NCI-H146 (cell line): ENCODE data around the gene SRR.
"Not testable (repeated sequence)": the region's sequence is repeated elsewhere in the genome, so short reads cannot be mapped to it uniquely, and the experiment has no call there.

Source experiments
- DNase-seq: peaks from one replicate; lab custom pipeline; 2025; lab: John Stamatoyannopoulos, UW

Gene SRR, protein sequence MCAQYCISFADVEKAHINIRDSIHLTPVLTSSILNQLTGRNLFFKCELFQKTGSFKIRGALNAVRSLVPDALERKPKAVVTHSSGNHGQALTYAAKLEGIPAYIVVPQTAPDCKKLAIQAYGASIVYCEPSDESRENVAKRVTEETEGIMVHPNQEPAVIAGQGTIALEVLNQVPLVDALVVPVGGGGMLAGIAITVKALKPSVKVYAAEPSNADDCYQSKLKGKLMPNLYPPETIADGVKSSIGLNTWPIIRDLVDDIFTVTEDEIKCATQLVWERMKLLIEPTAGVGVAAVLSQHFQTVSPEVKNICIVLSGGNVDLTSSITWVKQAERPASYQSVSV

DNA sequence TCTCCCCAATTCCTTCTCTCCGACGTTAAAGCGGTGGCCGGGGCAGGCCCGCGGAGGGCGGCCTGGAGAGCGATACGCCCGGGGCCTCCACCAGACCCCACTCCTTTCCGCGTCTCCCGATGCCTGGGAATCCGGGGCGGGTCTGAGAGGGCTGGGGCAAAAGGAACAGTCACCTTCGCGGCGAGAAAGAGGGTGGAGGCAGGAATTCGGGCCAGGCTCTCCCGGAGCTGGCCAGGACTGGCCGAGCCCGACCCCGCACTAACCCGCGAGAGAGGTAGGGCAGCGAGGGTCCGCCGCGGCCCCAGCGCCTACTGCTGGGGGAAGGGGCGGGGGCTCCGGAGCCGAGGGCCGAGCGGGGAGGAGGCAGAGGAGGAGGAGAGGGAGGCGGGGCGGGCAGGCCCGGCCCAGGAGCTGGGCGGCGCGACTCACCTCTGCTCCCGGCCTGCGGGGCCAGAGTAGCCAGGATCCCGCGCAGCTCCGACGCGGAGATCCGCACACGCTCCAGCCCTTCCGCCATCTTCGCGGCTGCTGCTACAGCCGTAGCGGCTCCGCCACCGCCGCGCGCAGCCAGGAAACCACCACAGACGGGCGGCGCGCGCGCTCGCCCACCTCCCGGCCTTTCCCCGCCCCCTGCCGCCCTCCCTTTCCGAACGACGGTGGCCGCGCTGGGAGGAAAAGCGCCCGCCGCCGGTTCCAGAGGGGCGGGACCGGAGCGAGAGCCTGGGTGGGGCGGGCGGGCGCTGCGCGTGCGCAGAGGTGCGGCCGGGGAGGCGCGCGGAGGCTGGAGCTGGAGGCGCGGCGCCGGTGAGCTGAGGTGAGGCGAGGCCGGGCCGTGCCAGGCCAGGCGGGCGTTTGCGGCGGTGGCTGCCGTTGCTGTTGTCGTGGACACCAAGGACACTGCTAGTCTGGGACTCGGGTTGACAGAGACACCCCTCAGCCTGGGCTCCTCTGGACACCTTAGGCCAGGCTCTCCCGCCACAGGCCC is at the start of gene SRR, which contains the start of gene SMG6:
SRR (plus strand) TSS at position 747 of the 985 bp plus-strand sequence. CDS start 11,611 bp downstream, outside the sequence.
SMG6 (minus strand) TSS at position 582 of the 985 bp plus-strand sequence; CDS start at position 517, 65 bp downstream.
- peak; percentile 88 for DNase-seq

DNA sequence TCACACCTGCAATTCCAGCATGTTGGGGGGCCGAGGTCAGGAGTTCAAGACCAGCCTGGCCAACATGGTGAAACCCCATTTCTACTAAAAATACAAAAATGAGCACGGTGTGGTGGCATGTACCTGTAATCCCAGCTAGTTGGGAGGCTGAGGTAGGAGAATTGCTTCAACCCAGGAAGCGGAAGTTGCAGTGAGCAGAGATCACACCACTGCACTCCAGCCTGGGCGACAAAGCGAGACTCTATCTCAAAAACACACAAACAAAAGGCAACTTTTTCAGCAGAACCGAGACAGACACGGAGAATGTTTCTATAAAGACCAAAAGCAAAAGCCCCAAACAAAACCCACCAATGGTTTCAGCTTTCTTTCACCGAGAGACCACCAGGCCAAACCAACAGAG is 44.9 kb upstream of the SRR start:
- DNase-seq = not testable (repeated sequence)

DNA sequence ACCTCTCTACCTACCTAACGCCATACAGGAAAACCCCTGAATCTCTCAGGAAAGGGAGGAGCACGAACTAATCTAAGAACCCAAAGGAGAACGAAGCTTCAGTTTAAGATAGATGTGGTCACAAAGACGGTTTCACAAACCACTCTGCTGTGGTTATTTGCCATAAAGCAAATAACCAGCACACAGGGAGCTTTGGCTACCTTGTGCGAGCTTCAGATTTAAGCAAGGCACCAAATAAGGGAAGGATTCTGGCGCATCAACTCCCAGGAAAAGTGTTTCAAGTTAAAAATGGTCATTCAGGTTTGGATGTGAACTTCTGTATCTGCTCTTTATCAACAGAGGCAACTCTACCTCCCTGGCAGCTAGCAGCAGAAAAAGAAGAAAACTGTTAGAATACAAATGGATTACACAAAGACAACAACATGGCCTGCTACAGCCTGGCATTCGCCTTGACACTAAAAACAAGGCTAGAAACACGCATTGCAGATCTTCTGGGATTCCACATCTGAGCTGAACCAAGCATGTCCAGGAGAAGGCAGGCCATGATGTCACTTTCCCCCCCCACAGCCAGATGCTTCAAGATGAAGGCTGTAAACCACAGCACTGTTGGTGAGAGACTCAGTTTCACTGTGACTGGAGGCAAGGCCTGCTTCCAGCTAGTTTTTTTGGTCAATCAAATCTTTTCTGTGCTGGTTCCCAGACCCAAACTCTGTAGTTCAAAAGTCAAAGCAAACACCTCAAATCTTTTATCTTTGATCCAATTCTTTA is 43.8 kb upstream of the SRR start:
- no peak for DNase-seq

DNA sequence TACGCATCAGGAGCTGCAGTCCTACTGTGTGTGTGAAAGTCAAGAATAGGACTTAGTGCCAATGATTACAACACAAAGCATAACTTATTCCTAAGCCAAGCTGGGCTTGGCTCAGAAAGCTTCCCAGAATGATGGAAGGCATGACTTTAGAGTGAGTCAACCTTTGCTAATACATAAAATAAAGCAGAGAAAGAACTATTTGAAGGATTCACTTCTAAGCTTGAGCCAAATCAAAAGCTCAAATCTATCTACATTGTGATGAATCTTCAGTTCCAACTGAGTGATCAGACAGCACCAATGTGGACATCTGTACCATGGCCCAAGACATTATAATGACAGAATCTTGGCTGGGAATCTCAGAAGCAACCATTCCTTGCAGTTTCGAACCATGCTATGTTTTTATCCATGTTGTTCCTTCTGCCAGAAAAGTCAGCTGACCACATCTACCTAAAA is 41.6 kb upstream of the SRR start:
- no peak for DNase-seq

DNA sequence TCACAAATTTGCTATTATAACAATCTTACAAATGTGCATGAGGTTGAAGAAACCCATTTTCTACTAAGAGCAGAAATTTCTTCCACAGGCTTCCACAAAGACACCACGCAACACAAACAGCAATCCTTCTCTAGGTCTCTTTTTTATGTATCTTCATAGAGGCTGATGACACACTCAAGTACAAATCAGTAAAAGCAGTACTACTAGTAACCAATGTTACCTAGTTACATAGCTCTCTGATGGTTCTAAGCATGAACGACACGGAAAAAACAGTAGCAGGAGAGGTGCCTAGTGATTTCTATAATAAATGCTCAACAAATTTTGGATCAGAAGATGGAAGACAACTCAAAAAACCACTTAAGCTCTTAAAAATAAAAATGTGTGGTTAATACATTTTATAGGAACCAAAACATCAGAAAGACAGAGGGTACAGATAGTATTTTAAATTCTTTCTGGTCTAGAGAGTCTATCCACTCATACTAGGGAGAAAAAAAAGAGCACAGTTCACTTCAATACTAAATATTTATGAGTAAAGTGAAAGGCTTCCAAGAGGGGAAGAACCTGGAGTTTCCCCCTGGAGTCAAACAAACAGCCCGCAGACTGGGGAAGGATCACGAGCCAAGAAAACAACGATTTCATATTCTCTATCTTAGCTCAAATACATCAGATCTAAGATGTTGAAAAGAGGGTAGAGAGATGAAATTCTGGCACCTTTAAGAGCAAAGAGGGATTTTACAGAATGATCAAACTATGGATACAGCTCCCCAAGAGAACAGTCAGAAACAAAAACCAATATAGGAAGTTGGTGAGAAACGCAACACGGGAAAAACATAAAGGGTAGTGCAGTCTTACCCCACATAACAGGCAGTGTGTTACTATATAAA is 40.3 kb upstream of the SRR start:
- DNase-seq = no peak

DNA sequence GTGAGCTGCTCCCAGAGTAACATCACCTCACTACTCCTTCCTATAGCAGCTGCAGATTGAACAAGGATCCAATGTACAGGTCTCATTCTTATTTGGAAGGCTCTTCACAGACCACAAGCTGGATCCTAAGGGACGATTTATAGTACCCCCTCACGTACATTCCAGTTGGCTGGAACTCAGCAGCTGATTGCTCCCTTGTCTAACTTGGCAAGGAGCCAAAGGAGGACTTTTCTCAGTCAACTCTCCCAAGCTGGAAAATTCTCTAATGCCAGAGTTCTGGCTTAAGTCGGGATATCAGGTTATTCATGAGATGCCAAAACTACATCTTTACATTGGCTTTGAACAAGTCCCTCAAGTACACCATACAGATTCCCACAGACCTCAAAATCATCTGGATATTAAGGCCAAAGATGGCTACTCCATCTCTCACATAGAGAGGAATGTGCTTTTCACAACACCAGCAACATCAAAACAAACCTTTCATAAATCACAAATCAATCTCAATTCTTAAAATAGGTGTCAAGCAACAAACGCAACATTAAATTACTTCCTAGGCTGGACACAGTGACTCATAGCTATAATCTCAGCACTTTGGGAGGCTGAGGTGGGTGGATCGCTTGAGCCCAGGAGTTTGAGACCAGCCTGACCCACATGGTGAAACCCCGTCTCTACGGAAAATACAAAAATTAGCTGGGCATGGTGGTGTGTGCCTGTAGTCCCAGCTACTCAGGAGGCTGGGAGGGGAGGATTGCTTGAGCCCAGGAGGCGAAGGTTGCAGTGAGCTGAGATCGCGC is 39.5 kb upstream of the SRR start:
- DNase-seq = no peak

DNA sequence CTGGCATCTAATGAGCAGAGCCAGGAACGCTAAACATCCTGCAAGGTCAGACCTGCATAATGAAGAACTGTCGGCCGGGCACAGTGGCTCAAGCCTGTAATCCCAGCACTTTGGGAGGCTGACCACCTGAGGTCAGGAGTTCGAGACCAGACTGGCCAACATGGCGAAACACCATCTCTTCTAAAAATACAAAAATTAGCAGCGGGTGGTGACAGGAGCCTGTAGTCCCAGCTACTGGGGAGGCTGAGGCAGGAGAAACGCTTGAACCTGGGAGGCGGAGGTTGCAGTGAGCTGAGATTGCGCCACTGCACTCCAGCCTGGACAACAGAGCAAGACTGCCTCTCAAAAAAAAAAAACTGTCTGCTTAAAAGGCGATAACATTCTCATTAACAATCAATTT is 38.6 kb upstream of the SRR start:
- not testable (repeated sequence) for DNase-seq

DNA sequence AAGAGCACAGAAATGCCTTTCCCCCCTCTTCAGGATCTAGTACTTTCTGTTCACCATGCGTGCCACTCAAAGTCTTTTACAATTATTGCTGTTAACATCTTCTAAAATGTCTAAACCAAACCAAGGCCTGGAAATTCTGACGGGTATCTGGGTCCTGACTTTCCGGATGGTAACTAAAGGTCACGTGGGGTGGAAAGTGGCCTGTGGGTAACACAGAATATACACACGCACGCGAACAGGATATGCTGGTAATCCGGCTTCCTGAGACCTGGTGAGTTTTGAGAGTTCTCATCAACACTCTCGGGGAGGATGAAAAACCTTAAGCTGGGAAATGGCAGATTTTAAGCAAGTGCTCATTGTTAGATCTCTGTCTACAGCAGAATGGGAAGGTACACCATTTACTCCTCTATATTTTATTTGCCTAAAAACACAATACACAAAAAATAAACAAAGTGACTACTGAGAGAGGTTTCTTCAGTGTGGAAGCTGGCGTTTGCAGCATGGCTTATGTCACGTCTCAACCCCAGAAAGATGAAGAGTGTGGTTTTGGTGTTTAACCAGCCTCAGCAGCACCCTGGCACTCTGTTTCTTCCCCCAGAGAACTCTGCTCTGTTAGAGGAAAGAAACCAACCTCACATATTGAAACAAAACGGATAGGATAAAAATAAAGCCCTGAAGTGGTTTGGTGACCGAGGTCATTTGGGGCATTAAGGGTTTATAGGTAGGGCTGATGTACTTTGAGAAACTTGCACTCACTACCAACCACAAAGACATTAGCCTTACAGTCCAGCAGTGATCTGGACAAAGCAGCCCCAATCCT is 37.5 kb upstream of the SRR start:
- DNase-seq = no peak

DNA sequence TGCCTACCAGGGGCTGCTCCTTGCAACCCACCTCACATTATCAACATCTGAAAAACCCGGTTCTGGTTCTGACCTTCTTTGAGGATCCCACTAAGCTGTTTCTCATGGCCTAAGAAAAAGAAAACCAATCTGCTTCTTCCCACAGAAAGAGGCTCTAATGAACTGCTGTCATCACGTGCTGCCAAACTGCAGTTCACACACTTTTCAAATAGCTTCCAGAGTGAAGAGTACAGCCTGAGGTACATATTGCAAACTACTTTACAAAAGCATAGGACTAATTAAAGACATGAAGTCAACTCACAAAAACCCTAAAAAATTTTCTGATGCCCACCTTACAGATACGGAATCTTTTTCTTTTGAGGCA is 36.9 kb upstream of the SRR start:
- no peak for DNase-seq

DNA sequence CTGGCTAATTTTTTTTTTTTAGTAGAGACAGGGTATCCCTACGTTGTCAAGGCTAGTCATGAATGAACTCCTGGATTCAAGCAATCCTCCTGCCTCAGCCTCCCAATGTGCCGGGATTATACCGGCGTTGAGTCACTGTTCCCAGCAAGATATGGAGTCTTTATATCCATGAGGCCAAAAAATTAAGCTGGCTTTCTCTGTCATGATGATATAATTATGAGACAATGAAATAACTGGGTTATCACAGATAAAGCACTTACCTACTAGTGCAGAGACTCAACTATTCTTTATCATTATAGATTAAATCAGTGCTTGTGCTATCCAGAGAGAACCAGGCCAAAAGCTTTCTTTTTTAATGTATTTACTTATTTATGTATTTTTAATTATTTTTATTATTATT is 36.4 kb upstream of the SRR start:
- DNase-seq = no peak

DNA sequence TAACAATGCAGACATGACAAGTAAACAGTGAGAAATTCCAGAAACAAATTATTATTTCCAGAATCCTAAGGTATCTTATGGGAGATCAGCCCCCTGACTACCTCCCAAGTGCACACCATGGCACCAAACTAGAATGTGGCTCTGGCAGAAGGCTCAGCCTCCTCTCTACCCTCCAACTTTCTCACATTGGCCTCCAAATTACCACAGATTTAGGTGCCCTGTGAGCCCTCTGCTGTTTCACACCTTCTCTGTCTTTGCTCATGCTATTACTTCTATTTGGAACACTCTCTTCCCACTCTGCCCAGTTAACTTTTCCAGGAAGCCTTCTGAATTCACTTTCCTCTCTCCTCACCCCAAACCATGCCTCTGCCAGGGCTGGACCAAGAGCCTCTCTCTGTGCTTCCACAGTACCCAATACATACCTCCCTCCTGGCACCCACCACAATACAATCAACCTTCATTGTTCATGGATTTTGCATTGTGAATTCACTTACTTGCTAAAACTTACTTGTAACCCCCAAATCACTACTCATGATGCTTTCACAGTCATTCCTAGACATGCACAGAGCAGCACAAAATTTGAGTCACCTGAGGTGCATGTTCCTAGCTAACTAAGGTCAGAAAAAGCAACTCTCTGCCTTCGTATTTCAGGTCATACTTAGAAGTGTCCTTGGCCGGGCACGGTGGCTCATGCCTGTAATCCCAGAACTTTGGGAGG is 31.6 kb upstream of the SRR start:
- no peak for DNase-seq

DNA sequence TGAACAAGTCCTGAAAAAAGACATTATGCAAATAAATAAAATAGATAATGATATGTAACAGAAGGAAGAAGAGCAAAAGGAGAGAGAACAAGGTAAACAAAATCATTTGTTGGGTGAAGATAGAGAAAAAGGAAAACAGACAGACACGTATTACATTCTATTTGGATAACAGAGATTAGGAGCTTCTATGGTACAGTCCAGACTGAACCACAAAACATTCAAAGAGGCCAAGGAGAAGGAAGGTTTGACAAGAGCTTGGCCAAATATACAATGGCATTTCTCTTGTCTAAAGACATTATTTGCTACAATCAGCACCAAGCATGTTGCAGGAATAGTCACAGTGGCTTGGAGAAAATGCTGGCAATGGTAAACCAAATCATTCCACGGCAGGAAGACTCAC is 29.3 kb upstream of the SRR start:
- no peak for DNase-seq

DNA sequence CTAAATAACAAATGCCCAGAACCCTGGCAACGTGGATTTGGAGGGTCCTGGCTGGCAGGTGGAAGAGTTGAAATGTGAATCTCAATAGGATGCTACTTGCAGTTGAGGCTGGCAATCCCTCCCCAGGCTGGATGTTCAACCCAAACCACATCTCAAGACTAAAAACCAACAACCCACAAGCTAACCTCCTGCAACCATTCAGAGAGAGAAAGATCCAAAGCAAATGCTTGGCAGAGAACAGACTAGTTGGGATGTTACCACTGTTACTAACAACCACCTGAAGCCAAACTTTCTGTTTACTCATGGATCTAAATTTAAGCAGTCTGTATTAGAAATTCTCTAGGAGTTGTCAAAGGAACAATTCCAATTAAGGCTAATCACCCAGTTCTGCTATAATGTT is 28.0 kb upstream of the SRR start:
- no peak for DNase-seq

DNA sequence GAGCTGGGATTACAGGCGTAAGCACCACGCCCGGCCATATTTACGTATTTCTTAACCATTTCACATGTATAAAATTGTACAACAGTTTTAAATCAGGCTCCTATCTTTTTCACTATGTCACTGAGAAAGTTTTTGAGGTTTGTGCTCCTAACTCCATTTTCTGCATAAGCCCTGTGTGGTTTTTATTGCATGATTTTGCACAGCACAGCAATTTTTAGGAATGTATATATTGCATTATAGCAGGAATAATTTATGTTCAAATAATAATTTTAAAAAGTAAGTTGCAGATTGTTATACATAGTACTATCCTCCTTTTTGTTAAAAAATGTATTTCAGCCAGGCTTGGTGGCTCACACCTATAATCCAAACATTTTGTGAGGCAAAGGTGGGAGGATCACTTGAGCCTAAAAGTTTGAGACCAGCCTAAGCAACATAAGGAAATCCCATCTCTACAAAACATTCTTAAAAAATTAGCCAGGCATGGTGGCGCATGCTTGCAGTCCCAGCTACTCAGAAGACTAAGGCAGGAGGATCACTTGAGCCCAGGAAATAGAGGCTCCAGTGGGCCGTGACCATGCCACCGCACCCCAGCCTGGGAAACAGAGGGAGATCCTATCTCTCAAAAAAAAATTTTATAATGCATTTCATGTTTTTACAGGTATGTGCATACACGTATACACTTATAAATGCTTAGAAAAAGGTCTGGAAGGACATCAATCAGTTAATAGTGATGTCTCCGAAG is 26.1 kb upstream of the SRR start:
- DNase-seq = no peak

DNA sequence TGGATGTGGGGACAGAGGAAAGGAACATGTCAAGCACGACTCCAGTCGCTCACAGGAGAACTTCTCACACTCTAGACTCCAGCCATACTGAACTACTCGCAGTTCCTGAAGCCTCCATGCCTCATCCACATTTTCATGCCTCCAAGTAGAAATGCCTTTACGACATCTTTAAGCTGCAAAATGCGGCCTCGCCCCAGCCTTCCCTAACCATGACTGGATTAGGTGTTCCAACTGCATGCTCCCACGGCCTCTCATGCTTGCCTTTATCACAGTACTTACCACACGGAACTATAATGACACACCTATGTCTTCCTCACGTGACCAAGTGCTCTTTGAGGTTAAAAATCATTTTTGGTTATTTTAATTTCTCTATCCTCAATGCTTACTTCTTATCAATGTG is 24.0 kb upstream of the SRR start:
- DNase-seq = no peak

DNA sequence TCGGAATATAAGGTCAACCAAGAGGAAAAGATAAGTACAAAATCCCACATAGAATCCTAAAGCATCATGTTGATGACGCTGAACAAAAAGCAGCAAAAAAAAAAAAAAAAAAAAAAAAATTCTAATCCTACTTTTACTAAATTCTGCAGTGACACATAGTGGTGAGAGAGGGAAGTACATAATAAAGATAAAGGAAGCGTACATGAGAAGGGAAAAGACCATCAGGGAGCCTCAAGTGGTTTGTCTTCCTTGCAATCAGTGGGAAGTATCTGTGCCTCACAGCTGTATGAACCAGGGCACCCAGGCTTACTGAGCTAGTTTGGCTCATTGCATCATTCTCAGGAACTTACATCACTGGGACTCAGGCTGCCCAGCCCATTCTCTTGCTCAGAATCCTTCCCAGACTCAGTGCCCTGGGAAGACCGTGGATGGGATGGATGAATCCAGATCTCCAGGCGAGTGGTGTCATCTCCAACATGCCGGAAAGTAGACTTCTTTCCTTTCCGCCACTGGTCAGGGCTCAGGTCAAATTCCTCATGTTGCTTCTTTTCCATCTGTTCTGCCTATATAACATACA is 21.4 kb upstream of the SRR start:
- peak; percentile 46 for DNase-seq

DNA sequence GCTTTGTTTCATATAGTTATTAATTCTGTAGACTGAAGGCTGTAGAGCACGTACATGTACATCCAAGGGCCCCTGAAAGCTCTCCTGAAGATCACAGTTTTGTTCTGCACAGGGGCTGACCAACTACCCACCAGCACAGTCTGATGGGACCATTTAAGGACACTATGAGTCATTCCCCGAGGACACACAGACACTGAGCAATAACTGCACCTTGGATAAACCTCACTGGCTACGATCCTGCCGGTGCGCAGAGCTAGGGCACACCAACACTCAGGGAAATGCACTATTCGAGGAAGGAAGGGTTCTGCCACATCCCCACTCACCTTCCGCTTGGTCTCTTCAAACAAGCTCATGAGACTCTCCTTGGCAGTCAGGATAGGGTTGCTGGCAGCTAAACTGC is 20.4 kb upstream of the SRR start:
- no peak for DNase-seq
